Measurements from ENCODE around the gene VAC14. TPM values are rescaled to one million over a fixed set of nuclear protein-coding genes. Genes with fewer than 3 reads are reported as not detected.

VAC14 gene
- polyA plus RNA-seq, 1 donor from 2014 or later: 8.6 TPM

GRCh38 chr16:70800311-70800710 lies 647 bp downstream of the VAC14 start:
- Histone ChIP-seq H3K79me2 (replicated peaks; ENCODE audit: insufficient read depth, low read length) (peaks cover 39% of the 10 kb centered on the region), H3K9me2 (ENCODE audit: insufficient read depth, low read length) (no peaks in the 10 kb centered on the region), H3K27ac (ENCODE audit: low read length) (peak overlapping the region; percentile 56), H2AFZ (ENCODE audit: low read depth, low read length) (no peak overlapping the region), H3K9ac (ENCODE audit: low read length) (peak overlapping the region; percentile 77), H3K36me3 (ENCODE audit: insufficient read depth, low read length) (no peaks in the 10 kb centered on the region), H3K4me2 (ENCODE audit: low read length) (peak overlapping the region; percentile 98), H3K27me3 (ENCODE audit: insufficient read depth, low read depth, low read length) (no peaks in the 10 kb centered on the region), H4K20me1 (ENCODE audit: insufficient read depth) (no peaks in the 10 kb centered on the region), H3K4me3 (ENCODE audit: low read length) (peak overlapping the region; percentile 81), H3F3A (ENCODE audit: insufficient read depth, low read length, poor library complexity, severe bottlenecking) (no peaks in the 10 kb centered on the region), H3K9me3 (ENCODE audit: low read length) (no peaks in the 10 kb centered on the region)
- no peak for TF ChIP-seq EZH2 (IDR thresholded peaks at IDR 0.05; ENCODE audit: borderline replicate concordance, insufficient read depth, low read length, poor library complexity, severe bottlenecking)
- no peak for TF ChIP-seq CTCF (IDR thresholded peaks at IDR 0.05; ENCODE audit: poor library complexity, severe bottlenecking)
- TF ChIP-seq TAF1 (IDR thresholded peaks at IDR 0.05; ENCODE audit: low read depth): no peak

- no peak overlapping the region for H2AFZ ChIP-seq (ENCODE audit: low read depth, low read length)
- no peaks in the 10 kb centered on the region for H3K9me3 ChIP-seq (ENCODE audit: low read length)
- H3K4me3 ChIP-seq (ENCODE audit: low read length): no peak overlapping the region
- no peak overlapping the region for H3K9ac ChIP-seq (ENCODE audit: low read length)
- no peaks in the 10 kb centered on the region for H3K9me2 ChIP-seq (ENCODE audit: insufficient read depth, low read length)
- no peaks in the 10 kb centered on the region for H3F3A ChIP-seq (ENCODE audit: insufficient read depth, low read length, poor library complexity, severe bottlenecking)
- H3K27ac ChIP-seq (ENCODE audit: low read length): no peak overlapping the region
- H3K4me2 ChIP-seq (ENCODE audit: low read length): no peak overlapping the region
- no peaks in the 10 kb centered on the region for H3K27me3 ChIP-seq (ENCODE audit: insufficient read depth, low read depth, low read length)
- peaks cover 39% of the 10 kb centered on the region for H3K79me2 ChIP-seq (replicated peaks; ENCODE audit: insufficient read depth, low read length)
- no peaks in the 10 kb centered on the region for H4K20me1 ChIP-seq (ENCODE audit: insufficient read depth)
- no peak for TF ChIP-seq CTCF (IDR thresholded peaks at IDR 0.05; ENCODE audit: poor library complexity, severe bottlenecking)
- TF ChIP-seq REST (IDR thresholded peaks at IDR 0.05; ENCODE audit: borderline replicate concordance): no peak
- TF ChIP-seq POLR2AphosphoS5 (IDR thresholded peaks at IDR 0.05): no peak
- TF ChIP-seq EP300 (conservative IDR thresholded peaks at IDR 0.05; ENCODE audit: poor library complexity, severe bottlenecking): no peak
- no peak for TF ChIP-seq EZH2 (IDR thresholded peaks at IDR 0.05; ENCODE audit: borderline replicate concordance, insufficient read depth, low read length, poor library complexity, severe bottlenecking)
- TF ChIP-seq SMC3 (conservative IDR thresholded peaks at IDR 0.05; ENCODE audit: poor library complexity): no peak
- TF ChIP-seq MXI1 (conservative IDR thresholded peaks at IDR 0.05; ENCODE audit: poor library complexity, severe bottlenecking): no peak
- no peak for TF ChIP-seq TAF1 (IDR thresholded peaks at IDR 0.05; ENCODE audit: low read depth)
- TF ChIP-seq RAD21 (conservative IDR thresholded peaks at IDR 0.05): no peak
- no peaks in the 10 kb centered on the region for H3K36me3 ChIP-seq (ENCODE audit: insufficient read depth, low read length)
Measured at GRCh38 chr16:70796301-70796700, 4.7 kb downstream of the VAC14 start.
